Measurements from ENCODE around the gene DGKE.

Gene DGKE

GRCh38 chr17:56887552-56888467, 53.9 kb downstream of the DGKE start:
- H3K27me3 ChIP-seq (ENCODE audit: control insufficient read depth in 1 of 2, insufficient read depth in 2 of 2, low read length in 2 of 2) = no peaks in the 10 kb centered on the region

GRCh38 chr17:56890390-56890789, 56.4 kb downstream of the DGKE start:
- Histone ChIP-seq H3K9me3 (ENCODE audit: control insufficient read depth in 2 of 2, low read length in 2 of 2) (peaks cover 4 to 8% of the 10 kb centered on the region in 2 donors), H3K27ac (ENCODE audit: low read length) (no peak overlapping the region), H3K27me3 (ENCODE audit: control insufficient read depth in 1 of 2, insufficient read depth in 2 of 2, low read length in 2 of 2) (no peaks in the 10 kb centered on the region), H3K4me1 (ENCODE audit: control insufficient read depth, insufficient read depth, low read length) (no peaks in the 10 kb centered on the region), H3K4me3 (ENCODE audit: low read length in 2 of 2) (no peak overlapping the region), H3K36me3 (ENCODE audit: control insufficient read depth in 2 of 2, insufficient read depth in 2 of 2, low read length in 2 of 2) (peaks cover 25 to 48% of the 10 kb centered on the region in 2 donors), H3K9ac (ENCODE audit: low read length in 2 of 2) (no peak overlapping the region)

More at GRCh38 chr17:56887552-56888467, 53.9 kb downstream of the DGKE start:
- H3K9ac ChIP-seq (ENCODE audit: low read length in 2 of 2) = no peak overlapping the region
- no peak overlapping the region for H3K27ac ChIP-seq (ENCODE audit: low read length)
- peaks cover 16 to 30% of the 10 kb centered on the region in 2 donors for H3K36me3 ChIP-seq (ENCODE audit: control insufficient read depth in 2 of 2, insufficient read depth in 2 of 2, low read length in 2 of 2)
- no peaks in the 10 kb centered on the region for H3K4me1 ChIP-seq (ENCODE audit: control insufficient read depth, insufficient read depth, low read length)
- H3K9me3 ChIP-seq (ENCODE audit: control insufficient read depth in 2 of 2, low read length in 2 of 2) = peaks cover 4 to 8% of the 10 kb centered on the region in 2 donors
- H3K4me3 ChIP-seq (ENCODE audit: low read length in 2 of 2) = no peak overlapping the region

GRCh38 chr17:56890906-56891674, 57.1 kb downstream of the DGKE start:
- H3K27ac ChIP-seq (ENCODE audit: low read length) = no peak overlapping the region

GRCh38 chr17:56891751-56892150, 57.8 kb downstream of the DGKE start:
- Histone ChIP-seq H3K27ac (ENCODE audit: low read length) (no peak overlapping the region), H3K4me3 (ENCODE audit: low read length in 2 of 2) (no peak overlapping the region), H3K36me3 (ENCODE audit: control insufficient read depth in 2 of 2, insufficient read depth in 2 of 2, low read length in 2 of 2) (peaks cover 22 to 52% of the 10 kb centered on the region in 2 donors), H3K4me1 (ENCODE audit: control insufficient read depth, insufficient read depth, low read length) (no peaks in the 10 kb centered on the region), H3K9me3 (ENCODE audit: control insufficient read depth in 2 of 2, low read length in 2 of 2) (peaks cover 4 to 8% of the 10 kb centered on the region in 2 donors), H3K9ac (ENCODE audit: low read length in 2 of 2) (no peak overlapping the region), H3K27me3 (ENCODE audit: control insufficient read depth in 1 of 2, insufficient read depth in 2 of 2, low read length in 2 of 2) (no peaks in the 10 kb centered on the region)

More at GRCh38 chr17:56890906-56891674, 57.1 kb downstream of the DGKE start:
- Histone ChIP-seq H3K27me3 (ENCODE audit: control insufficient read depth in 1 of 2, insufficient read depth in 2 of 2, low read length in 2 of 2) (no peaks in the 10 kb centered on the region), H3K4me1 (ENCODE audit: control insufficient read depth, insufficient read depth, low read length) (no peaks in the 10 kb centered on the region), H3K4me3 (ENCODE audit: low read length in 2 of 2) (no peak overlapping the region), H3K9me3 (ENCODE audit: control insufficient read depth in 2 of 2, low read length in 2 of 2) (peaks cover 4 to 8% of the 10 kb centered on the region in 2 donors), H3K9ac (ENCODE audit: low read length in 2 of 2) (no peak overlapping the region), H3K36me3 (ENCODE audit: control insufficient read depth in 2 of 2, insufficient read depth in 2 of 2, low read length in 2 of 2) (peaks cover 25 to 52% of the 10 kb centered on the region in 2 donors)

GRCh38 chr17:56892333-56892732, 58.4 kb downstream of the DGKE start:
- Histone ChIP-seq H3K4me3 (ENCODE audit: low read length in 2 of 2) (no peak overlapping the region), H3K27ac (ENCODE audit: low read length) (no peak overlapping the region), H3K27me3 (ENCODE audit: control insufficient read depth in 1 of 2, insufficient read depth in 2 of 2, low read length in 2 of 2) (no peaks in the 10 kb centered on the region), H3K4me1 (ENCODE audit: control insufficient read depth, insufficient read depth, low read length) (no peaks in the 10 kb centered on the region), H3K9ac (ENCODE audit: low read length in 2 of 2) (no peak overlapping the region), H3K36me3 (ENCODE audit: control insufficient read depth in 2 of 2, insufficient read depth in 2 of 2, low read length in 2 of 2) (peaks cover 22 to 50% of the 10 kb centered on the region in 2 donors), H3K9me3 (ENCODE audit: control insufficient read depth in 2 of 2, low read length in 2 of 2) (peaks cover 4 to 8% of the 10 kb centered on the region in 2 donors)

- Histone ChIP-seq H3K27ac (ENCODE audit: low read length) (no peak overlapping the region), H3K27me3 (ENCODE audit: control insufficient read depth in 1 of 2, insufficient read depth in 2 of 2, low read length in 2 of 2) (no peaks in the 10 kb centered on the region)
Observed at GRCh38 chr17:56893503-56893902, 59.6 kb downstream of the DGKE start.

GRCh38 chr17:56894859-56895455, 61.0 kb downstream of the DGKE start:
- Histone ChIP-seq H3K27ac (ENCODE audit: low read length) (no peak overlapping the region), H3K4me1 (ENCODE audit: control insufficient read depth, insufficient read depth, low read length) (no peaks in the 10 kb centered on the region), H3K36me3 (ENCODE audit: control insufficient read depth in 2 of 2, insufficient read depth in 2 of 2, low read length in 2 of 2) (peaks cover 20 to 49% of the 10 kb centered on the region in 2 donors)

More at GRCh38 chr17:56893503-56893902, 59.6 kb downstream of the DGKE start:
- Histone ChIP-seq H3K4me1 (ENCODE audit: control insufficient read depth, insufficient read depth, low read length) (no peaks in the 10 kb centered on the region), H3K9me3 (ENCODE audit: control insufficient read depth in 2 of 2, low read length in 2 of 2) (no peaks in the 10 kb centered on the region), H3K9ac (ENCODE audit: low read length in 2 of 2) (no peak overlapping the region), H3K36me3 (ENCODE audit: control insufficient read depth in 2 of 2, insufficient read depth in 2 of 2, low read length in 2 of 2) (peaks cover 16 to 47% of the 10 kb centered on the region in 2 donors), H3K4me3 (ENCODE audit: low read length in 2 of 2) (no peak overlapping the region)

GRCh38 chr17:56896217-56896967, 62.4 kb downstream of the DGKE start:
- H3K36me3 ChIP-seq (ENCODE audit: control insufficient read depth in 2 of 2, insufficient read depth in 2 of 2, low read length in 2 of 2) = peaks cover 30 to 52% of the 10 kb centered on the region in 2 donors
- no peaks in the 10 kb centered on the region for H3K4me1 ChIP-seq (ENCODE audit: control insufficient read depth, insufficient read depth, low read length)
- H3K27me3 ChIP-seq (ENCODE audit: control insufficient read depth in 1 of 2, insufficient read depth in 2 of 2, low read length in 2 of 2) = no peaks in the 10 kb centered on the region
- no peak overlapping the region for H3K4me3 ChIP-seq (ENCODE audit: low read length in 2 of 2)
- H3K9me3 ChIP-seq (ENCODE audit: control insufficient read depth in 2 of 2, low read length in 2 of 2) = no peaks in the 10 kb centered on the region
- H3K9ac ChIP-seq (ENCODE audit: low read length in 2 of 2) = no peak overlapping the region
- H3K27ac ChIP-seq (ENCODE audit: low read length) = no peak overlapping the region

More at GRCh38 chr17:56894859-56895455, 61.0 kb downstream of the DGKE start:
- no peak overlapping the region for H3K9ac ChIP-seq (ENCODE audit: low read length in 2 of 2)
- H3K4me3 ChIP-seq (ENCODE audit: low read length in 2 of 2) = no peak overlapping the region
- H3K27me3 ChIP-seq (ENCODE audit: control insufficient read depth in 1 of 2, insufficient read depth in 2 of 2, low read length in 2 of 2) = no peaks in the 10 kb centered on the region
- H3K9me3 ChIP-seq (ENCODE audit: control insufficient read depth in 2 of 2, low read length in 2 of 2) = no peaks in the 10 kb centered on the region

- Histone ChIP-seq H3K9ac (ENCODE audit: low read length in 2 of 2) (no peak overlapping the region), H3K4me1 (ENCODE audit: control insufficient read depth, insufficient read depth, low read length) (no peaks in the 10 kb centered on the region), H3K36me3 (ENCODE audit: control insufficient read depth in 2 of 2, insufficient read depth in 2 of 2, low read length in 2 of 2) (peaks cover 35 to 54% of the 10 kb centered on the region in 2 donors), H3K9me3 (ENCODE audit: control insufficient read depth in 2 of 2, low read length in 2 of 2) (no peaks in the 10 kb centered on the region), H3K27me3 (ENCODE audit: control insufficient read depth in 1 of 2, insufficient read depth in 2 of 2, low read length in 2 of 2) (no peaks in the 10 kb centered on the region), H3K4me3 (ENCODE audit: low read length in 2 of 2) (no peak overlapping the region), H3K27ac (ENCODE audit: low read length) (no peak overlapping the region)
Observed at GRCh38 chr17:56896968-56897359, 63.0 kb downstream of the DGKE start.
